HEK293T (cell line): ENCODE data around the gene CSH2.
"Not testable (repeated sequence)": the region's sequence is repeated elsewhere in the genome, so short reads cannot be mapped to it uniquely, and the experiment has no call there.

ENCODE experiments used
- BHLHE40 ChIP-seq: fragments of 450-650 bp; IDR thresholded peaks from 2 replicates; pipeline ENCODE4 v1.6.1; 2016; ENCODE audit warnings: mild to moderate bottlenecking, moderate library complexity, borderline replicate concordance
- FOXK2 ChIP-seq: fragments of 450-650 bp; IDR thresholded peaks from 2 replicates; pipeline ENCODE4 v1.6.1; 2016; ENCODE audit warnings: mild to moderate bottlenecking
- L3MBTL2 ChIP-seq: fragments of 450-650 bp; conservative IDR thresholded peaks from 2 replicates; pipeline ENCODE4 v1.6.1; 2016; ENCODE audit warnings: mild to moderate bottlenecking
- LEF1 ChIP-seq: fragments of 450-650 bp; IDR thresholded peaks from 2 replicates; pipeline ENCODE4 v1.6.1; 2017; ENCODE audit warnings: mild to moderate bottlenecking, borderline replicate concordance
- SP1 ChIP-seq: fragments of 450-650 bp; IDR thresholded peaks from 2 replicates; pipeline ENCODE4 v1.6.1; 2017
- SUZ12 ChIP-seq: fragments of 450-650 bp; IDR thresholded peaks from 2 replicates; pipeline ENCODE4 v1.6.1; 2016; ENCODE audit warnings: mild to moderate bottlenecking
- TARDBP ChIP-seq: fragments of 450-650 bp; IDR thresholded peaks from 2 replicates; pipeline ENCODE4 v1.6.1; 2016

GRCh38 chr17:63866625-63867024 is 6.9 kb downstream of the CSH2 start:
- TF ChIP-seq SP1, BHLHE40, LEF1, SUZ12, TARDBP, L3MBTL2, FOXK2: not testable (repeated sequence)
